Measurements from ENCODE around the gene PRKCE.

PRKCE gene

GRCh38 chr2:46062637-46063412 is 411.4 kb downstream of the PRKCE start:
- Mint-ChIP-seq H3K9me3 (no peaks in the 10 kb centered on the region), H3K27ac (no peak overlapping the region), H3K4me3 (no peak overlapping the region), H3K4me1 (peaks cover 28% of the 10 kb centered on the region), H3K36me3 (no peaks in the 10 kb centered on the region)
- peak; percentile 61 for ATAC-seq
- DNase-seq (ENCODE audit: low spot score in 2 of 2): peak; percentile 72 to 91

DNA sequence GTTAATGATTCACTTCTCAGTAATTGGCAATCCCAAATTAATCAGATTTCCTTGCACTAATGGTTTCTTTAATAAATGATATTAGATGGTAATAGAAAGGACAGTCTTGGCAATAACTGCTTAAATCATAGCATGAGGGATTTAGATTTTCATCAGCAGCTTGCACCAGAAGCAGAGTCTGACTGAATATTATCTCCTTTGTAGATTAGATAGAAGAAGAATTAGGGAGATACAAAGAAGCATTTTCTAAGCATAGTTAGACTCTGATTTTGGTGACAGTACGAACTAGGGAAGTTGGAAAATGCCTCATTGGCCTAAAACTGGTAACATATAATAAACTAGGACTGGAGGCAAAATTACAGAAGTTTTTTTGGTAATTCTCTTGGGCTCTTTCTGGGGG is 412.9 kb downstream of the PRKCE start:
- Mint-ChIP-seq H3K9me3 (no peaks in the 10 kb centered on the region), H3K27ac (no peak overlapping the region), H3K4me3 (no peak overlapping the region), H3K4me1 (peaks cover 37% of the 10 kb centered on the region), H3K36me3 (no peaks in the 10 kb centered on the region)
- no peak for DNase-seq (ENCODE audit: low spot score in 2 of 2)
- no peak for ATAC-seq

DNA sequence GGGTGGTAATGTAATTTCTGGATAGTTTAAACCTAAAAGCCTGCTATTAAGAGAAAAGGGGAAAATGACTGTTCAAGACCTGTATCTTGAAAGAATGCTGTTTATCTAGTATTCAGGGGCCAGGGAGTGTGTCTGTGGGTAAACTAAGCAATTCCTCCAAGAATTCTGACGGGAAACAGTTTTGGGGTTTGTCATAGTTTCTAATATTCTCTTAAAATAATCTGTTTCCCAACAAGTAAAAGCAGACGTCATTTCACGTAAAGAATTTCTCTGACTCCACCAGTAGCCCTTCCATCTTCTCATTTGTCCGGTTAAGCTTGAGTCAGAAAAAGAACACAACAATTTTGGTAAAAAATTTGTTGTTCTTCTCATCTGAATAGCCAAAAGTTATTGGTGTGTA is 413.7 kb downstream of the PRKCE start:
- DNase-seq (ENCODE audit: low spot score in 2 of 2) (no peak), ATAC-seq (no peak)
- Mint-ChIP-seq H3K4me1 (peaks cover 37% of the 10 kb centered on the region), H3K36me3 (no peaks in the 10 kb centered on the region), H3K27ac (no peak overlapping the region), H3K4me3 (no peak overlapping the region), H3K9me3 (no peaks in the 10 kb centered on the region)

GRCh38 chr2:46066116-46066515 is 414.6 kb downstream of the PRKCE start:
- H3K36me3 Mint-ChIP-seq: no peaks in the 10 kb centered on the region
- H3K27ac Mint-ChIP-seq: no peak overlapping the region
- no peak overlapping the region for H3K4me3 Mint-ChIP-seq
- DNase-seq (ENCODE audit: low spot score in 2 of 2) (no peak), ATAC-seq (no peak)
- H3K4me1 Mint-ChIP-seq: peaks cover 37% of the 10 kb centered on the region
- H3K9me3 Mint-ChIP-seq: no peaks in the 10 kb centered on the region

DNA sequence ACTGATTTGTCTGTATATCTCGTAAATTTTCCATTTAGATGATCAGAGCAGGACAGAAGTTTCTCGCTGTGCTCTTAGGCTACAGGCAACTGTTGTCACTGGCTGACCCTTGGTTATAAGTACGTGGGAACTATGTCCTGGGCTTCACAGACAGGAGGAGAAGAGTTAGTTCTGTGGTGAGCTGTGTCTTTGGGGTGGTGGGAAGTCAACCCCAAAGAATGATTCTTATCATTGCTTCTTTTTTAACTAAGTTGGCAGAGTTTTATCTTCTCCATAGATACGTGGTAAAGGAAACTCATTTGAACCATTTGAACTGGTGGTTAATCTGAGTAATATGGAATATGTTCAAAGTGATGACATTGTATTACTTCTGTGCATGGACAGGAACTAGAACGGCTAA is 415.1 kb downstream of the PRKCE start:
- Mint-ChIP-seq H3K27ac (no peak overlapping the region), H3K36me3 (no peaks in the 10 kb centered on the region), H3K4me3 (no peak overlapping the region), H3K4me1 (peaks cover 37% of the 10 kb centered on the region), H3K9me3 (no peaks in the 10 kb centered on the region)
- DNase-seq (ENCODE audit: low spot score in 2 of 2): no peak
- peak; percentile 40 for ATAC-seq

DNA sequence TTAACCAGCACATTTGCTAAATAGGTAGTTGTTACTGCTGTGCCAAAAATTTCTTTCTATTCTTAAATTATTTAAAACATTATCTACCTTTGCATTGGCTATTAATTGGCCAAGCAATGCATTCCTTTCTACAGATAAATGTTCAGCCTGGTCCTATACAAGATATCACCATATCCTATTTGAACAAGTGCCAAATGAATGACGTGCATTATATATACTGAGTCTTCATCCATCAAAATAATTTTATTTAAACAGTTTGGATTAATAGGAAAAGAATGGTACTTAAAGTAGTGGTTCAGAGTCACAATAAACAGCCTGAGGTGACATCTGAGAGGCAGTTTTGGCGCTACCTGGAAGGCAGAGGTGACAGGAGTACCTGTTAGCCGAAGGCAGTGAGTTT is 415.6 kb downstream of the PRKCE start:
- H3K4me1 Mint-ChIP-seq: peaks cover 37% of the 10 kb centered on the region

GRCh38 chr2:46067501-46068305 is 416.2 kb downstream of the PRKCE start:
- peaks cover 36% of the 10 kb centered on the region for H3K4me1 Mint-ChIP-seq
- H3K9me3 Mint-ChIP-seq: no peaks in the 10 kb centered on the region
- peak; percentile 94 for ATAC-seq
- peak overlapping the region; percentile 87 for H3K27ac Mint-ChIP-seq
- H3K36me3 Mint-ChIP-seq: no peaks in the 10 kb centered on the region
- no peak for DNase-seq (ENCODE audit: low spot score in 2 of 2)
- H3K4me3 Mint-ChIP-seq: peak overlapping the region; percentile 26

More for the DNA sequence above, 415.6 kb downstream of the PRKCE start:
- no peak for DNase-seq (ENCODE audit: low spot score in 2 of 2)
- no peaks in the 10 kb centered on the region for H3K36me3 Mint-ChIP-seq
- H3K4me3 Mint-ChIP-seq: no peak overlapping the region
- no peaks in the 10 kb centered on the region for H3K9me3 Mint-ChIP-seq
- peak overlapping the region; percentile 87 for H3K27ac Mint-ChIP-seq
- ATAC-seq: no peak

GRCh38 chr2:46068636-46069035 is 417.2 kb downstream of the PRKCE start:
- H3K4me1 Mint-ChIP-seq: peaks cover 37% of the 10 kb centered on the region
- H3K9me3 Mint-ChIP-seq: no peaks in the 10 kb centered on the region
- ATAC-seq (no peak), DNase-seq (ENCODE audit: low spot score in 2 of 2) (no peak)
- no peaks in the 10 kb centered on the region for H3K36me3 Mint-ChIP-seq
- H3K4me3 Mint-ChIP-seq: no peak overlapping the region
- no peak overlapping the region for H3K27ac Mint-ChIP-seq

DNA sequence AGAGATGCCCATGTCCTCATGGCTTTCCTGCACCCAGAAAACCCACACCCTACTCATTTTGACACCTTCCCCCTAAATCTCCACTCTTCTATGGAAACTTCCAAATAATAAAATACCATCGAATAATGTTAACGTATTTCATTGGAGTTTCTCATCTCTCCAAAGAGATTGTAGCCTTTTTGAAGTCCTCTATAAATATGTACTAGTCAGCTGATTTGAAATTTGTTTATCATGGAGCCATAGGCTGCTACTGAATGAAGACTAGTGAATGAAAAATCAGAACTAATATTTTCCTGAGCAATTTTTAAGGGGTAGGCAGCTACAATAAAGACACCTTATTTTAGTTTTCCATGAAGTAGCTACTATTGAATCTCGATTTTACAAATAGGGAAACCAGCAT is 419.6 kb downstream of the PRKCE start:
- no peak for ATAC-seq
- no peak overlapping the region for H3K4me3 Mint-ChIP-seq
- no peaks in the 10 kb centered on the region for H3K36me3 Mint-ChIP-seq
- no peaks in the 10 kb centered on the region for H3K9me3 Mint-ChIP-seq
- no peak overlapping the region for H3K27ac Mint-ChIP-seq
- DNase-seq (ENCODE audit: low spot score in 2 of 2): no peak
- H3K4me1 Mint-ChIP-seq: peaks cover 44% of the 10 kb centered on the region

DNA sequence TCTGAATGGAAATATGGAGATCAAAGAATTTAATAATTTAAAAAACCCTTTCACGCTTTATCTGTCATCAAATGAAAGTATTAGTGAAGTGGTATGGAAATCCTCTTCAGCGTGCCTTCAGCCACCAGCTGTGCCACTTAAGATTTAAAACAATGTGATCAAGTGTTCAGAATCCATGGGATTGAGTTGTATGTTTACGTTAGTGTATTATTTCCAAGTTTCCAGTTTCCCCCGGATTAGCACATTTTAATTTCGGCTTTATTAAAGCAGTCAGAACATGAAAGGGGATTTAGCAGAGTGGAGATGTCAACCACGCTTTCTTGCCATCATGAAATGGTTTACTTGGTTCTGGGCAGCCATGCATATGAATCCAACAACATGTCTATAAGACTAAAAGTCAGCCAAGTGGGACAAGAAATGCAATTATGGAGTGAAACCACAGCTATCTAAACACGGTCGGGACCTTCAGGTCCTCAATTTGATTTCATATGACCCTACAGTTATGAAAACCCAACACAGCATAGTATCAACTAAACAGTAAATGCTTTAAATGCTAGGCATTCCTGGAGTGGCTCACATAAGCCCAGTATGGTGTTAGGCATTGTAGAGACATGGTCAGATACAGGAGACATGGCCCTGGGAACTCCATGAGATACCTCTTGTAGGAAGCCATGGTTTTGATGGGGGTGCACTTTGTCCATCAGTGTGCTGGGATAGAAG is 420.8 kb downstream of the PRKCE start:
- no peak for DNase-seq (ENCODE audit: low spot score in 2 of 2)
- H3K9me3 Mint-ChIP-seq: no peaks in the 10 kb centered on the region
- peaks cover 34% of the 10 kb centered on the region for H3K4me1 Mint-ChIP-seq
- H3K4me3 Mint-ChIP-seq: no peak overlapping the region
- H3K27ac Mint-ChIP-seq: no peak overlapping the region
- no peaks in the 10 kb centered on the region for H3K36me3 Mint-ChIP-seq
- ATAC-seq: no peak

- no peaks in the 10 kb centered on the region for H3K36me3 Mint-ChIP-seq
- ATAC-seq: peak; percentile 24
- peaks cover 24% of the 10 kb centered on the region for H3K4me1 Mint-ChIP-seq
Measured at GRCh38 chr2:46073540-46074046, 422.1 kb downstream of the PRKCE start.

DNA sequence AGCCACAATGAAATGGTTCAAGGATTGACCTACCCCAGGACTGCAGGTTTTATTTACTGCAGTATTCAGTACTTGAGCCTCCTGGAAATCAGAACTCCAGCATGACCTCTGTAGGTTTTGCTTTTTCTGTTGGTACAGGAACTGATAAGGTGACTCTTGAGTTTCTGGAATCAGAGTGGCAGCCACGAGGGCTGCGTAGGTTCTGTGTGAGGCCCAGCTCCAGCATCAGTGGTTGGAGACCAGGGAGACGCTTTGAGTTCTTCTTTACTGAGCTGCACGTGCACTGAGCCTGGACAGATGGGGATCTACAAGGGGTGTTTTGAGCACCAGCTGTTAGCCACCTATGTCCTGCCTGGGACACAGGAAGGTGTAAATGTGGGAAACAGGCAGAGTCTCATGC is 423.0 kb downstream of the PRKCE start:
- no peak for DNase-seq (ENCODE audit: low spot score in 2 of 2)
- H3K27ac Mint-ChIP-seq: peak overlapping the region; percentile 7
- ATAC-seq: no peak

More at GRCh38 chr2:46073540-46074046, 422.1 kb downstream of the PRKCE start:
- H3K9me3 Mint-ChIP-seq: no peaks in the 10 kb centered on the region
- no peak for DNase-seq (ENCODE audit: low spot score in 2 of 2)
- H3K27ac Mint-ChIP-seq: no peak overlapping the region
- H3K4me3 Mint-ChIP-seq: peak overlapping the region; percentile 10

DNA sequence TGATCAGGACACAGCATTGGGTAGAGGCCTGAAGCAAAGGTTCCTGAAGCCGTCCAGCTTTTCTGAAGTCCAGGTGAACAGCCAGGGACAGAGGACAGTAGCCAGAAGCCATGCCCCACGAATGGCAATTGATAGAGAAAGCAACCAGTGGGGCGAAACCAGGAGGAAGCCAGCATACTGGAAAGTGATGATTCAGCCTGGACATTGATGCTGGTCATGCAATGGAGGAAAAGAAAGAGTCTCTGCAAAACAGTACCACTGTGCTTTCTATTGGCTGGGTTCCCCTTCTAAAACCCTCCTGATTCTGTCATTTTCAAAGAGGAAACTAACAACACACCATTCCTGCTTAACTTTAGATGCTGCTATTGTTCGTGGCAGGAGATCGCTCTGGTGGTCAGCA is 424.4 kb downstream of the PRKCE start:
- DNase-seq (ENCODE audit: low spot score in 2 of 2): no peak

More for the DNA sequence above, 423.0 kb downstream of the PRKCE start:
- H3K36me3 Mint-ChIP-seq: no peaks in the 10 kb centered on the region
- no peaks in the 10 kb centered on the region for H3K9me3 Mint-ChIP-seq
- no peak overlapping the region for H3K4me3 Mint-ChIP-seq
- H3K4me1 Mint-ChIP-seq: peaks cover 30% of the 10 kb centered on the region

DNA sequence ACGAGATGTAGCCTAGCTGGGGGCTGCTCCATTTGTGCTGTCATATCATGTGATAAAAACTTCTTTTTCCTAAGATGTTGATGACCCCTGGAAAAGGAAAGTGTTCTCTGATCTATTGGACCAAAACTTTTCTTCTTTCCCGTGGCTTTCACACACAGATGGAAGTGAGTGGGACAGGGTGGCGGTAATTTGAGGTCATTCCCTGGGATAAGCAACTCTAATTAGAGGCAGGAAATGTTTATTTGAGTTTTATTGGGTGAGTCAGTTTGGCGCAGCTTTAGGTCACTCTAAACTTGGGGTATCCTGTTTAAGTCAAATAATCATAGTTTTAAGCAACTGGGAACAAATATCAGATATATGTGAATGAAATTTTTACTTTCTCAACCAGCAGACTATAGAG is 424.8 kb downstream of the PRKCE start:
- Mint-ChIP-seq H3K4me3 (no peak overlapping the region), H3K4me1 (peaks cover 48% of the 10 kb centered on the region), H3K27ac (no peak overlapping the region), H3K36me3 (peaks cover 6% of the 10 kb centered on the region), H3K9me3 (no peaks in the 10 kb centered on the region)
- ATAC-seq (no peak), DNase-seq (ENCODE audit: low spot score in 2 of 2) (no peak)

More for the DNA sequence above, 424.4 kb downstream of the PRKCE start:
- Mint-ChIP-seq H3K4me3 (no peak overlapping the region), H3K4me1 (peaks cover 44% of the 10 kb centered on the region), H3K9me3 (no peaks in the 10 kb centered on the region), H3K36me3 (peaks cover 6% of the 10 kb centered on the region), H3K27ac (no peak overlapping the region)
- ATAC-seq: no peak

DNA sequence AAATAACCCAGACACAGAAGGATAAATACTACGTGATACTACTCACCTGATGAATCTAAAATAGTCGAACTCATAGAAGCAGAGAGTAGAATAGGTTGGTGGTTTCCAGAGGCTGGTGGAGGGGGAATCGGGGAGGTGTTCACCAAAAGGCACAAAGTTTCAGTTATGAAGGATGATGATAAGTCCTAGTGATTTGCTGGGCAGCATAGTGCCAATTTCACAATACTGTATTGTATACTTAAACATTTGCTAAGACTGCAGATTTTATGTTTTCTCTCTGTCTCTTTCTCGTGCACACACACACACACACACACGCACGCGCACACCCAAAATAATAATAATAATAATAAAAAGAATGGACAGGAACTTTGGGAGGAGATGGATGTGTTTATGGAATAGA is 425.4 kb downstream of the PRKCE start:
- Mint-ChIP-seq H3K9me3 (no peaks in the 10 kb centered on the region), H3K4me1 (peaks cover 53% of the 10 kb centered on the region), H3K27ac (no peak overlapping the region), H3K4me3 (no peak overlapping the region), H3K36me3 (peaks cover 6% of the 10 kb centered on the region)
- DNase-seq (ENCODE audit: low spot score in 2 of 2) (no peak), ATAC-seq (no peak)
